ENCODE measurements around the gene BMP7. TPM values are rescaled to one million over a fixed set of nuclear protein-coding genes. Genes with fewer than 3 reads are reported as not detected.

The BMP7 gene
- total and polyA plus RNA-seq, 2 experiments from 2014 or later: not detected

- no peak overlapping the region for H2AFZ ChIP-seq
- H3K9ac ChIP-seq: no peak overlapping the region
- no peaks in the 10 kb centered on the region for H3K9me3 ChIP-seq (ENCODE audit: low read depth)
- no peaks in the 10 kb centered on the region for H4K20me1 ChIP-seq (ENCODE audit: insufficient read depth)
- no peaks in the 10 kb centered on the region for H3K36me3 ChIP-seq (ENCODE audit: low read depth)
- in situ Hi-C loops (cut with MboI): no loop called here
- H3K79me2 ChIP-seq (ENCODE audit: insufficient read depth): no peaks in the 10 kb centered on the region
- H3K4me2 ChIP-seq (ENCODE audit: unreplicated experiment): no peak overlapping the region
- DNase-seq: no peak
- 45 to 49% methylated on average over 5 of the region's 5 CpGs for WGBS, 2 experiments (ENCODE audit: low coverage in 1 of 2, low lambda C conversion rate in 2 of 2, missing lambda C conversion rate in 2 of 2)
- no peak overlapping the region for H3K27ac ChIP-seq
- no peaks in the 10 kb centered on the region for H3F3A ChIP-seq (ENCODE audit: insufficient read depth)
- H3K4me3 ChIP-seq: no peak overlapping the region
- no peaks in the 10 kb centered on the region for H3K9me2 ChIP-seq (ENCODE audit: insufficient read depth)
- TF ChIP-seq EZH2phosphoT487 (IDR thresholded peaks at IDR 0.05; ENCODE audit: insufficient read depth, low read depth): no peak
- no peak for TF ChIP-seq EZH2 (IDR thresholded peaks at IDR 0.05; ENCODE audit: insufficient read depth, poor library complexity, severe bottlenecking)
- no peaks in the 10 kb centered on the region for H3K4me1 ChIP-seq (ENCODE audit: insufficient read depth)
- H3K27me3 ChIP-seq (replicated peaks; ENCODE audit: insufficient read depth): peaks cover 51% of the 10 kb centered on the region
Measured at GRCh38 chr20:57313230-57313629, 46.8 kb upstream of the BMP7 start.

DNA sequence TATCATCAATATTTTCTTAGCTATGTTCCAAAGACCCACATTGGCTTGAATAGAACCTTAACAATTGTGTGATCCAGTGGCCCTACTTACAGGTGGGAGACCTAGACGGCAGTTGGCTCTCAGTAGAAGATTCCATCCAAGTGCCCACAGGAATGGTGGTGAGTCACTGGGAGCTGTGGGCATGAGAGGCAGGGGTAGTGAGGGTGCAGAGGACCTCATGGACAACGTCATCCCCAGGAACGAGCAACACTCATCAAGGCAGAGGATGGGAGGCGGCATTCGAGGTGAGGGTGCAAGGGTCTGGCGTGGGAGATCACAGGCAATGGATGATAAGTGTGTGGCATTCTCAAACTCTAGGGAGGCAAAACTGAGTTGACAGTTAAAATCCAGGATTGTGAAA lies 45.7 kb upstream of the BMP7 start:
- H3K4me3 ChIP-seq: no peak overlapping the region
- peaks cover 61% of the 10 kb centered on the region for H3K27me3 ChIP-seq (replicated peaks; ENCODE audit: insufficient read depth)
- no peaks in the 10 kb centered on the region for H3K9me2 ChIP-seq (ENCODE audit: insufficient read depth)
- no peak overlapping the region for H3K27ac ChIP-seq
- H3K4me1 ChIP-seq (ENCODE audit: insufficient read depth): no peaks in the 10 kb centered on the region
- DNase-seq: no peak
- no peaks in the 10 kb centered on the region for H3K79me2 ChIP-seq (ENCODE audit: insufficient read depth)
- in situ Hi-C loops (cut with MboI): no loop called here
- no peaks in the 10 kb centered on the region for H3K36me3 ChIP-seq (ENCODE audit: low read depth)
- no peaks in the 10 kb centered on the region for H3F3A ChIP-seq (ENCODE audit: insufficient read depth)
- H3K9ac ChIP-seq: no peak overlapping the region
- no peaks in the 10 kb centered on the region for H4K20me1 ChIP-seq (ENCODE audit: insufficient read depth)
- H3K4me2 ChIP-seq (ENCODE audit: unreplicated experiment): no peak overlapping the region
- WGBS, 2 experiments (ENCODE audit: low coverage in 1 of 2, low lambda C conversion rate in 2 of 2, missing lambda C conversion rate in 2 of 2): 86 to 88% methylated on average over 6 of the region's 6 CpGs
- no peaks in the 10 kb centered on the region for H3K9me3 ChIP-seq (ENCODE audit: low read depth)
- H2AFZ ChIP-seq: no peak overlapping the region
- TF ChIP-seq EZH2phosphoT487 (IDR thresholded peaks at IDR 0.05; ENCODE audit: insufficient read depth, low read depth): no peak
- TF ChIP-seq EZH2 (IDR thresholded peaks at IDR 0.05; ENCODE audit: insufficient read depth, poor library complexity, severe bottlenecking): no peak

DNA sequence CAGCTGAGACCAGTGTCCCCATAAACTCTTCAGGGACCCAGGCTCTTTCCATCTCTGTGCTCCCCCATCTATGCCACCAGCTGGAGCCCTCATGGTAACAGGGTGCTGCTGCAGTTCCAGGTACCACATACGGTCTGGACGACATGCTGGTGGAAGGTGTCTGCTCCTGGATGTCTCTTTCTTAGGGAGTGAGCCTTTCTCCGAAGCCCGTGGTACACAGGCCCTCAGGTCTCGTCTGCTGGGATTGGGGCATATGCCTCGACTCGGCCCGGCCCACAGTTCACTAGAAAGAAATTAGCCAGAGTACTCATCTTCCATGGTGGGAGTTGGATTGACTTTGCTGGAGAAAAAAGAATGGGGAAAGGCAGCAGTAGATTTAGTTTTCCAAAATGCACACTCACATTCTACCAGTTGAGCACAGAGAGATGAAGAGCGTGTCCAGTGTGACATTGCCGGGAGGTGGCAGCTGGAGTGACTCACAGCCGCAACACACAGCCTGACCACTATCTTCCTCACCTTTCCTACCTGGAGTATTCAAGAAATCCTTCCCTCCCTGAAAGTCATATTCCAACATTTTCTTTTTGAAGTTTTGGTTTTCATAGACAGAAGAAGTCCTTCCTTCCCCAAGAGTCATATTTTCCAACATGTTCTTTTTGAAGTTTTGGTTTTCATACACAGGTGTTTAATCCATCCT lies 44.5 kb upstream of the BMP7 start:
- 73 to 79% methylated on average over 11 of the region's 11 CpGs for WGBS, 2 experiments (ENCODE audit: low coverage in 1 of 2, low lambda C conversion rate in 2 of 2, missing lambda C conversion rate in 2 of 2)
- peaks cover 70% of the 10 kb centered on the region for H3K27me3 ChIP-seq (replicated peaks; ENCODE audit: insufficient read depth)
- no peak for DNase-seq
- no peak overlapping the region for H3K9ac ChIP-seq
- no peak overlapping the region for H3K4me2 ChIP-seq (ENCODE audit: unreplicated experiment)
- H3K4me3 ChIP-seq: no peak overlapping the region
- no peak overlapping the region for H2AFZ ChIP-seq
- no peak for TF ChIP-seq EZH2 (IDR thresholded peaks at IDR 0.05; ENCODE audit: insufficient read depth, poor library complexity, severe bottlenecking)
- no peak for TF ChIP-seq EZH2phosphoT487 (IDR thresholded peaks at IDR 0.05; ENCODE audit: insufficient read depth, low read depth)
- H3K36me3 ChIP-seq (ENCODE audit: low read depth): no peaks in the 10 kb centered on the region
- no peak overlapping the region for H3K27ac ChIP-seq
- no peaks in the 10 kb centered on the region for H3K9me2 ChIP-seq (ENCODE audit: insufficient read depth)
- no peaks in the 10 kb centered on the region for H3K79me2 ChIP-seq (ENCODE audit: insufficient read depth)
- no peaks in the 10 kb centered on the region for H4K20me1 ChIP-seq (ENCODE audit: insufficient read depth)
- H3K9me3 ChIP-seq (ENCODE audit: low read depth): no peaks in the 10 kb centered on the region
- no peaks in the 10 kb centered on the region for H3K4me1 ChIP-seq (ENCODE audit: insufficient read depth)
- in situ Hi-C loops (cut with MboI): no loop called here
- H3F3A ChIP-seq (ENCODE audit: insufficient read depth): no peaks in the 10 kb centered on the region

DNA sequence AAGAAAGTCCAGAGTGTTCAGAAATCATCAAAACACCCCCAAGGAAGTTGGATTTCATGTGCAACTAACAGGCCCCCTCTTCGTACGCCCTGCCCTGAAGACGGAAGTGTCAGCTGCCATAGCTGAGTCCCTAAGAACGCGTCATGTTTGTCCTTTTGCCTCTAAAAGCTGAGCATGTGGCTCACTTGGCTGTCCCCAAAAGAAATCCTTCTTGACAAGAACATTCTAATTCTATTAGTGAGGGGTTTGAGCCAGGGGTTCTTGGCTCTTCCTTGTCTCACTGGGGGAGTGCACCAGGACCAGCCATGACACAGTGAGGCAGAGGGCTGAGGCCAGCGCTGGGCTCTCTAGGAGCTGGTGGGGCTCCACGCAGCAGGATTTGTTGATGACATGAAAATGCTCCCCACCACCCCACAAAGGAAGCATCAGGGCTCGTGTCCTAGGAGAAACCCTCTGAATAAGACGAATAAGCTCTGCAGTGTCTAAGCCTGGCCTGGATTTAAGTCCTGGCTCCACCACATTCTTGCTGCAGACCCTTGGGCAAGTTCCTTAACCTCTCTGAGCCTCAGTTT lies 43.2 kb upstream of the BMP7 start:
- H3K4me3 ChIP-seq: no peak overlapping the region
- H3K4me2 ChIP-seq (ENCODE audit: unreplicated experiment): no peak overlapping the region
- in situ Hi-C loops (cut with MboI): no loop called here
- no peaks in the 10 kb centered on the region for H3F3A ChIP-seq (ENCODE audit: insufficient read depth)
- no peaks in the 10 kb centered on the region for H3K4me1 ChIP-seq (ENCODE audit: insufficient read depth)
- no peak overlapping the region for H3K27ac ChIP-seq
- H3K9me3 ChIP-seq (ENCODE audit: low read depth): no peaks in the 10 kb centered on the region
- H3K36me3 ChIP-seq (ENCODE audit: low read depth): no peaks in the 10 kb centered on the region
- DNase-seq: no peak
- H3K9ac ChIP-seq: no peak overlapping the region
- no peak overlapping the region for H2AFZ ChIP-seq
- H3K79me2 ChIP-seq (ENCODE audit: insufficient read depth): no peaks in the 10 kb centered on the region
- no peaks in the 10 kb centered on the region for H4K20me1 ChIP-seq (ENCODE audit: insufficient read depth)
- peaks cover 70% of the 10 kb centered on the region for H3K27me3 ChIP-seq (replicated peaks; ENCODE audit: insufficient read depth)
- no peaks in the 10 kb centered on the region for H3K9me2 ChIP-seq (ENCODE audit: insufficient read depth)
- WGBS, 2 experiments (ENCODE audit: low coverage in 1 of 2, low lambda C conversion rate in 2 of 2, missing lambda C conversion rate in 2 of 2): 3 to 4% methylated on average over 9 of the region's 9 CpGs
- no peak for TF ChIP-seq EZH2 (IDR thresholded peaks at IDR 0.05; ENCODE audit: insufficient read depth, poor library complexity, severe bottlenecking)
- no peak for TF ChIP-seq EZH2phosphoT487 (IDR thresholded peaks at IDR 0.05; ENCODE audit: insufficient read depth, low read depth)
